Mesendoderm (in vitro differentiated cells): ENCODE results near the gene TK1.

Experiments used
- DNase-seq: peaks from one replicate; pipeline ENCODE4 v3.0.0; 2013
- H2AK5ac ChIP-seq: 2 replicates; pipeline ENCODE4 v1.6.1; 2013; ENCODE audit warnings: low read length, inconsistent platforms
- H2BK120ac ChIP-seq: 2 replicates; pipeline ENCODE4 v1.6.1; 2013; ENCODE audit warnings: low read depth, mild to moderate bottlenecking, low read length, moderate library complexity, mixed read lengths
- H2BK15ac ChIP-seq: replicated peaks from 2 replicates; pipeline ENCODE4 v1.6.1; 2013; ENCODE audit warnings: low read depth, mild to moderate bottlenecking, moderate library complexity
- H2BK5ac ChIP-seq: 2 replicates; pipeline ENCODE4 v1.6.1; 2013; ENCODE audit warnings: low read length, inconsistent platforms
- H3K18ac ChIP-seq: 2 replicates; pipeline ENCODE4 v1.6.1; 2013; ENCODE audit warnings: mild to moderate bottlenecking, low read length, mixed read lengths
- H3K23ac ChIP-seq: one replicate; pipeline ENCODE4 v1.6.1; 2013; ENCODE audit warnings: low read length
- H3K27ac ChIP-seq: 2 replicates; pipeline ENCODE4 v1.5.1; 2013; ENCODE audit warnings: low read depth, mild to moderate bottlenecking, inconsistent platforms, low read length, moderate library complexity
- H3K27me3 ChIP-seq: 2 replicates; pipeline ENCODE4 v1.6.1; 2013; ENCODE audit warnings: low read length, control low read depth, mild to moderate bottlenecking, inconsistent platforms; ENCODE audit not compliant: insufficient read depth, poor library complexity
- H3K36me3 ChIP-seq: 2 replicates; pipeline ENCODE4 v1.6.1; 2013; ENCODE audit warnings: low read length, inconsistent platforms; ENCODE audit not compliant: control insufficient read depth, insufficient read depth
- H3K4ac ChIP-seq: one replicate; pipeline ENCODE4 v1.6.1; 2013; ENCODE audit warnings: low read depth, mild to moderate bottlenecking, low read length, moderate library complexity
- H3K4me1 ChIP-seq: 2 replicates; pipeline ENCODE4 v1.6.1; 2013; ENCODE audit warnings: low read depth, low read length, inconsistent platforms; ENCODE audit not compliant: control insufficient read depth
- H3K4me2 ChIP-seq: 2 replicates; pipeline ENCODE4 v1.6.1; 2013; ENCODE audit warnings: low read length
- H3K4me3 ChIP-seq: 2 replicates; pipeline ENCODE4 v1.5.1; 2013; ENCODE audit warnings: mild to moderate bottlenecking, low read length
- H3K56ac ChIP-seq: one replicate; pipeline ENCODE4 v1.6.1; 2013; ENCODE audit warnings: low read length
- H3K79me1 ChIP-seq: 2 replicates; pipeline ENCODE4 v1.6.1; 2013; ENCODE audit warnings: low read length, inconsistent platforms
- H3K79me2 ChIP-seq: 2 replicates; pipeline ENCODE4 v1.6.1; 2013; ENCODE audit warnings: mild to moderate bottlenecking, low read length; ENCODE audit not compliant: control insufficient read depth, insufficient read depth
- H3K9ac ChIP-seq: 2 replicates; pipeline ENCODE4 v1.6.1; 2013; ENCODE audit warnings: low read length, inconsistent platforms
- H4K5ac ChIP-seq: one replicate; pipeline ENCODE4 v1.6.1; 2013; ENCODE audit warnings: low read length
- H4K8ac ChIP-seq: one replicate; pipeline ENCODE4 v1.6.1; 2013; ENCODE audit warnings: low read depth, mild to moderate bottlenecking, control low read depth, low read length, moderate library complexity
- WGBS: extraction: QIAGEN DNeasy Blood & Tissue Kit; methylation state at CpG from one replicate; pipeline ENCODE4 v1.1.7; 2013; ENCODE audit warnings: low lambda C conversion rate, missing lambda C conversion rate; ENCODE audit not compliant: insufficient coverage; ENCODE audit errors: extremely low coverage; 5-methylcytosine and 5-hydroxymethylcytosine counted together

TK1 gene

DNA sequence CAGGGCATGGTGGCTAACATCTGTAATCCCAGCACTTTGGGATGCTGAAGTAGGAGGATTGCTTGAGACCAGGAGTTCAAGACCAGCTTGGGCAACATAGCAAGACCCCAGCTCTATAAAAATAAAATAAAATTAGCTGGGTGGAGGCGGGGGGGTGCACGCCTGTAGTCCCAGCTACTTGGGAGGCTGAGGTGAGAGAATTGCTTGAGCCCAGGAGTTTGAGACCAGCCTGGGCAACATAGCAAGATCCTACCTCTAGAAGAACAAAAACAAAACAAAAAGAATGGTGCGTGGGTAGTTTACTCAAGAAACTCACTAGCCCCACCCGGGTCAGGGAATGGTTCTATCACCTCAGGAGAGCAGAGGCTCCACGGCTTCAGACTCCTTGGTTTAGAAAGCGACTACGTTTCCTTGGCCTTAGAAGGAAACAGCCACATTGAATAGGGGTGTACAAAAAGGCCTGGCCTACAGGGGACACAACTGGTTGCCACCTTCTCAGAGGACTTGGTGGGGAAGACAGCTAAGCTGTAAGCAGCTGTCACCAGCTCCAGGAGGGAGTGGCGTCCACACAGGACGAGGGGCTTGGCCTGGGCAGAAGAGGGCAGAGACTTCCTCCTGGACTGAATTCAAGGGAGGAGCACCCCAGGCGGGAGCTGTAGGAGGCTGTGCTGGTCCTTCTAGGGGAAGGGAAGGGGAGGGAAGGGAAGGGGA, 716 bp downstream of the TK1 start:
- Histone ChIP-seq H3K4me2 (peak overlapping the region; percentile 84), H4K8ac (no peak overlapping the region), H3K4ac (peak overlapping the region; percentile 63), H3K23ac (no peak overlapping the region), H2BK15ac (no peak overlapping the region), H3K79me1 (peaks cover 18% of the 10 kb centered on the region), H2BK5ac (no peak overlapping the region), H3K4me3 (peak overlapping the region; percentile 57), H4K5ac (no peak overlapping the region), H3K36me3 (peaks cover 7% of the 10 kb centered on the region), H3K79me2 (peaks cover 31% of the 10 kb centered on the region), H3K56ac (peak overlapping the region; percentile 87), H2AK5ac (no peak overlapping the region), H3K4me1 (peaks cover 9% of the 10 kb centered on the region), H3K18ac (peak overlapping the region; percentile 82), H3K9ac (peak overlapping the region; percentile 74), H3K27ac (no peak overlapping the region), H3K27me3 (no peaks in the 10 kb centered on the region), H2BK120ac (no peak overlapping the region)
- DNase-seq: peak; percentile 70
- no CpG with 5 or more reads among the region's 10 CpGs for WGBS

DNA sequence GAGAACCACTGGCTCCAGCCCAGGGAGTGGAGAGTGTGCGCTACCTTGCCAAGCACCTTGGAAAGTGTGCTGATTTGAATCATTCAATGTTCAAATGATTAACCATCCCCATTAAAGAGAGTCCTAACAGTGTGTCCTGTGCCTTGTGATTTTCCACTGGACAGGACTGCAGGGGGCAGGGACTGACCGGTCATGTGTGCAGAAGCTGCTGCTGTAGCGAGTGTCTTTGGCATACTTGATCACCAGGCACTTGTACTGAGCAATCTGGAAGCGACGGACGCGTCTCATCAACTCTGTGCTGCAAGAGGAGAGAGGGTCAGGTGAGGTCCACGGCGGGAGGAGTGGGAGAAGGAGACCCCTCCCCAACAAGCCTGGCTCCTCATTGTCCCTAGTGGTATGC, 2.0 kb downstream of the TK1 start:
- Histone ChIP-seq H3K36me3 (peaks cover 11% of the 10 kb centered on the region), H2BK5ac (no peak overlapping the region), H3K18ac (no peak overlapping the region), H3K4ac (no peak overlapping the region), H3K56ac (peak overlapping the region; percentile 54), H3K4me1 (peaks cover 9% of the 10 kb centered on the region), H3K79me1 (peaks cover 17% of the 10 kb centered on the region), H4K8ac (no peak overlapping the region), H2AK5ac (no peak overlapping the region), H2BK120ac (no peak overlapping the region), H3K27me3 (no peaks in the 10 kb centered on the region), H3K23ac (no peak overlapping the region), H3K27ac (no peak overlapping the region), H2BK15ac (no peak overlapping the region), H3K9ac (peak overlapping the region; percentile 52), H3K4me2 (peak overlapping the region; percentile 33), H4K5ac (no peak overlapping the region), H3K4me3 (no peak overlapping the region), H3K79me2 (peaks cover 31% of the 10 kb centered on the region)
- DNase-seq: no peak
- no CpG with 5 or more reads among the region's 9 CpGs for WGBS

DNA sequence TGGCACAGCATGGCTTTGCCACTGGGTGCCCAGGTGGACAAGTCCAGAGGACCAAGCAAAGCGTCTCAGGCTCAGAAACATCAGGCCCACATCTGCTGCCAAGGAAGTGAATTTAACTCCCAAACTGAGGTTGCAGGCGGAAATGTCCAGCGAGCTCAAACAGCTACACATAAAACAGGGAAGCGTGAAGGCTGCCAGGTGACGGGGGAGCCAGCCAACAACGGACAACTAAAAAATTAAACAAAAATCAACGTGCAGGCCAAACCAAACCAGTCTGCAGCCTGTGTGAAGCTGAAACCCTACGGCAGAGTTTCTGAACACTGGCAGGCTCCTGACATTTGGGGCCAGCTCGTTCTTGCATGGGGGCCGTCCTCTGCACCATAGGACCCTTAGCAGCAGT, 2.5 kb downstream of the TK1 start:
- Histone ChIP-seq H3K56ac (peak overlapping the region; percentile 54), H3K4me3 (no peak overlapping the region), H3K79me2 (peaks cover 31% of the 10 kb centered on the region), H3K4me1 (peaks cover 9% of the 10 kb centered on the region), H3K79me1 (peaks cover 17% of the 10 kb centered on the region), H3K4ac (no peak overlapping the region), H2BK120ac (no peak overlapping the region), H3K23ac (peak overlapping the region; percentile 11), H4K5ac (no peak overlapping the region), H4K8ac (no peak overlapping the region), H2BK5ac (no peak overlapping the region), H2AK5ac (no peak overlapping the region), H3K9ac (peak overlapping the region; percentile 52), H3K27me3 (no peaks in the 10 kb centered on the region), H3K27ac (no peak overlapping the region), H3K36me3 (peaks cover 13% of the 10 kb centered on the region), H3K18ac (no peak overlapping the region), H3K4me2 (peak overlapping the region; percentile 16), H2BK15ac (no peak overlapping the region)
- no peak for DNase-seq
- WGBS: no CpG with 5 or more reads among the region's 10 CpGs

DNA sequence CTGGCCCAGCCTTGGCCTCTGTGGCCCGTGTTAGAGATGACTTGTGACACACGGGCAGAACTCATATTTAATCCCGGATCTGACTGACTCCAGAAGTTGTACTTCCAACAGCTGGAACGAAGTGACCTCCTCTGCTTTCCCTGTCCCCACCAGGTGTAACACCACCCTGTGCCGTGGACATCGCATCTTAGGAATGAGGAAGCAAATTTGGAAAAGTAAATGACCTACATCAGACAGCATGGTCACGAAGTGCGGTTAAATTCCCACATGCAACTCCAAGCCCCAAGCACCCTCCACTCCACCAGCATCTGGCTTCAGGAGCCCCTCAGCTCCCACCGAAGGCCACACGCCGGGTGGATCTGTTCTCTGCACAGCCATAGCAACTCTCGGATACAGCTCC, 2.9 kb downstream of the TK1 start:
- Histone ChIP-seq H2AK5ac (no peak overlapping the region), H3K36me3 (peaks cover 17% of the 10 kb centered on the region), H3K79me2 (peaks cover 31% of the 10 kb centered on the region), H3K18ac (no peak overlapping the region), H4K5ac (no peak overlapping the region), H3K79me1 (peaks cover 17% of the 10 kb centered on the region), H3K27me3 (no peaks in the 10 kb centered on the region), H2BK15ac (no peak overlapping the region), H3K23ac (peak overlapping the region; percentile 11), H3K27ac (no peak overlapping the region), H3K9ac (peak overlapping the region; percentile 42), H3K56ac (no peak overlapping the region), H2BK5ac (no peak overlapping the region), H3K4ac (no peak overlapping the region), H4K8ac (no peak overlapping the region), H3K4me2 (peak overlapping the region; percentile 16), H2BK120ac (no peak overlapping the region), H3K4me1 (peaks cover 9% of the 10 kb centered on the region), H3K4me3 (no peak overlapping the region)
- no peak for DNase-seq
- WGBS: no CpG with 5 or more reads among the region's 12 CpGs

DNA sequence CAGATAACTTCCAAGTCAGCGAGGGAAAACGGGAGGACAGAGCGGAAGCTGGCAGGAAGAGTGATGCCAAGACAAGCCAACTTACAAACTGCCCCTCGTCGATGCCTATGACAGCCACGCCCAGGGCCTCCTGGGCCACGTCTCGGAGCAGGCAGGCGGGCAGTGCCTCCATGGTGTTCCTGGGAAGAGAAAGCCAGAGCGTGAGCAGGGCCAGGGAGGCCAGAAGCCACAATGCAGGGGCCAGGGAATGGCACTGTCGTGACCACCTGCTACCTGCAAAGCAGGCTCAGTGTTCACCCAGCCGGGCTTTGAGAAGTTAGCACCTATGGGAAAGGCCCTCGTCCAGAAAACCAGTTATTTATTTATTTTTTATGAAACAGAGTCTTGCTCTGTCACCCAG, 4.3 kb downstream of the TK1 start:
- no peak for DNase-seq
- H3K4ac ChIP-seq: no peak overlapping the region
- H2AK5ac ChIP-seq: no peak overlapping the region
- H3K18ac ChIP-seq: no peak overlapping the region
- H3K9ac ChIP-seq: no peak overlapping the region
- H3K23ac ChIP-seq: no peak overlapping the region
- H4K5ac ChIP-seq: no peak overlapping the region
- no peak overlapping the region for H2BK120ac ChIP-seq
- H3K79me1 ChIP-seq: peaks cover 17% of the 10 kb centered on the region
- no peak overlapping the region for H4K8ac ChIP-seq
- no peak overlapping the region for H2BK5ac ChIP-seq
- no CpG with 5 or more reads among the region's 13 CpGs for WGBS
- no peaks in the 10 kb centered on the region for H3K27me3 ChIP-seq
- H3K4me1 ChIP-seq: peaks cover 7% of the 10 kb centered on the region
- H3K79me2 ChIP-seq: peaks cover 27% of the 10 kb centered on the region
- no peak overlapping the region for H2BK15ac ChIP-seq
- H3K4me2 ChIP-seq: no peak overlapping the region
- H3K36me3 ChIP-seq: peaks cover 22% of the 10 kb centered on the region
- no peak overlapping the region for H3K27ac ChIP-seq
- H3K4me3 ChIP-seq: no peak overlapping the region
- H3K56ac ChIP-seq: no peak overlapping the region

DNA sequence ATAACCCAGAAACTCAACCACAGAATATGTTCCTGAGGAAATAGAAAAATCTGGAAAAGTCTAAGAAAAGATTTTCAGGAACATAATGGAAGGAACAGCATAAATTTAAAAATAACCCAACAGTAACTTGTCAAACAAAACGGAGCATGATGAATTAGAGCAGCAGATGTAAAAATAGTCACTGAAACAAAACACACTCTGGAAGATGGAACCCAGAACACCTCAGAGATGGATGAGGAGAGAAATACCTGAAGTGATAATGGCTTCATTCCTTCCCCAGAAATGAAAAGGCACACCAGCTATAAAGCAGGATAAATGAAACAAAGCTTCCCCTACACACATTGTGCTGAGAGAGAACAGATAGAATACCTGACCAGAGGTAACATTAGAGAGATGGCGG, 6.3 kb downstream of the TK1 start:
- H3K9ac ChIP-seq: no peak overlapping the region
- no peak overlapping the region for H4K5ac ChIP-seq
- no peak overlapping the region for H2AK5ac ChIP-seq
- H3K27ac ChIP-seq: no peak overlapping the region
- no CpG with 5 or more reads among the region's 2 CpGs for WGBS
- H4K8ac ChIP-seq: no peak overlapping the region
- H3K4me1 ChIP-seq: peaks cover 5% of the 10 kb centered on the region
- H3K18ac ChIP-seq: no peak overlapping the region
- peaks cover 13% of the 10 kb centered on the region for H3K79me1 ChIP-seq
- no peak overlapping the region for H3K56ac ChIP-seq
- H3K27me3 ChIP-seq: no peaks in the 10 kb centered on the region
- H3K4me2 ChIP-seq: no peak overlapping the region
- peaks cover 23% of the 10 kb centered on the region for H3K36me3 ChIP-seq
- no peak for DNase-seq
- no peak overlapping the region for H2BK15ac ChIP-seq
- H3K79me2 ChIP-seq: peaks cover 18% of the 10 kb centered on the region
- no peak overlapping the region for H2BK5ac ChIP-seq
- no peak overlapping the region for H3K4me3 ChIP-seq
- no peak overlapping the region for H3K23ac ChIP-seq
- no peak overlapping the region for H2BK120ac ChIP-seq
- no peak overlapping the region for H3K4ac ChIP-seq
